HUES6 (cell line): ENCODE results near the gene RSKR.
"Not testable (repeated sequence)": the region's sequence is repeated elsewhere in the genome, so short reads cannot be mapped to it uniquely, and the experiment has no call there.

Experiments
- H3K27ac ChIP-seq: 2 replicates; pipeline ENCODE4 v1.7.0; 2013; ENCODE audit warnings: low read depth, mild to moderate bottlenecking, low read length, inconsistent platforms
- H3K27me3 ChIP-seq: 2 replicates; pipeline ENCODE4 v1.6.1; 2013; ENCODE audit warnings: low read length; ENCODE audit not compliant: control insufficient read depth, insufficient read depth
- H3K36me3 ChIP-seq: 2 replicates; pipeline ENCODE4 v1.6.1; 2013; ENCODE audit warnings: low read length; ENCODE audit not compliant: control insufficient read depth, insufficient read depth
- H3K4me1 ChIP-seq: 2 replicates; pipeline ENCODE4 v1.6.1; 2013; ENCODE audit warnings: low read length; ENCODE audit not compliant: control insufficient read depth, insufficient read depth
- H3K4me3 ChIP-seq: 2 replicates; pipeline ENCODE4 v1.5.1; 2013; ENCODE audit warnings: low read depth, low read length
- H3K9ac ChIP-seq: one replicate; pipeline ENCODE4 v1.6.1; 2013; ENCODE audit warnings: mild to moderate bottlenecking, low read length
- H3K9me3 ChIP-seq: 2 replicates; pipeline ENCODE4 v1.6.1; 2013; ENCODE audit warnings: low read depth, low read length; ENCODE audit not compliant: control insufficient read depth, insufficient read depth

The RSKR gene

DNA sequence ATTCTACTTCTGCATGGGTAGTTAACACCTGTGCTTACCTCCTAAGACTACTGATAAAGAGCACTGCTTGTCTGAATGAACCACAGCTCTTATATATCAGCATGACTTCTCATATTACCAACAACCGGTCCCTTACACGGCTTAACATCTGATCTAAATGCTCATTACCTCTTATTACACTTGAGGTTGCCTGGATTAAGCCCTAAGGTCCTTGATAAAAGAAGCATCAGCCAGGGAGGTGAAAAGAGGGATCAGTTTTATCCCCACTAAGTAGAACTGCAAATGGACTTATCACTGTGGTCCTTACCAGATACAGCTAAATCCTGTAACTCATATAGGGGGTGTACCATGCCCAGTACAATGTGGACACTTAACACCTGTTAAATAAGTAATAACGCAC lies 8.2 kb upstream of the RSKR start:
- no peaks in the 10 kb centered on the region for H3K4me1 ChIP-seq

GRCh38 chr17:28620010-28620409 lies 6.0 kb upstream of the RSKR start:
- no peak overlapping the region for H3K27ac ChIP-seq
- H3K9ac ChIP-seq: no peak overlapping the region
- peaks cover 99% of the 10 kb centered on the region for H3K36me3 ChIP-seq
- H3K27me3 ChIP-seq: no peaks in the 10 kb centered on the region
- no peaks in the 10 kb centered on the region for H3K4me1 ChIP-seq
- H3K4me3 ChIP-seq: no peak overlapping the region
- no peaks in the 10 kb centered on the region for H3K9me3 ChIP-seq

More for the DNA sequence above, 8.2 kb upstream of the RSKR start:
- Histone ChIP-seq H3K27me3 (no peaks in the 10 kb centered on the region), H3K4me3 (no peak overlapping the region), H3K9me3 (no peaks in the 10 kb centered on the region), H3K27ac (no peak overlapping the region), H3K9ac (no peak overlapping the region), H3K36me3 (peaks cover 97% of the 10 kb centered on the region)

DNA sequence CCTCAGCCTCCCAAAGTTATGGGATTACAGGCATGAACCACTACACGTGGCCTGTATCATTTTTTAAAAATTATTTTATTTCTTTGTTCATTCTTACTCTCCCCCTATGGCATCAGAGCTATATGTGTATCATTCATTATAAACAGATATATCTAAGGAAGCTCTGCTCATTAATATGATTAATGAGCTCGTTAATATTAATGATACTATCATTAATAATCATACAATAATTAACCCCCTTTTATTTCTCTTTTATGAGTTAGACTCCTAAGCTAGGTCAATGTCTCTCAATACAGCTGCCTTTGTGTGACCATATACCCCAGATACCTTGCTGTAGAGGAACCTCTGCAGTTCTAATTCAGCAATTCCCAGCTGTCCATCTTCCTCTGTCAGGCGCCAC lies 4.5 kb upstream of the RSKR start:
- H3K27ac ChIP-seq: no peak overlapping the region
- no peaks in the 10 kb centered on the region for H3K9me3 ChIP-seq
- H3K4me1 ChIP-seq: no peaks in the 10 kb centered on the region
- no peak overlapping the region for H3K4me3 ChIP-seq
- no peaks in the 10 kb centered on the region for H3K27me3 ChIP-seq
- peaks cover 98% of the 10 kb centered on the region for H3K36me3 ChIP-seq
- H3K9ac ChIP-seq: no peak overlapping the region

DNA sequence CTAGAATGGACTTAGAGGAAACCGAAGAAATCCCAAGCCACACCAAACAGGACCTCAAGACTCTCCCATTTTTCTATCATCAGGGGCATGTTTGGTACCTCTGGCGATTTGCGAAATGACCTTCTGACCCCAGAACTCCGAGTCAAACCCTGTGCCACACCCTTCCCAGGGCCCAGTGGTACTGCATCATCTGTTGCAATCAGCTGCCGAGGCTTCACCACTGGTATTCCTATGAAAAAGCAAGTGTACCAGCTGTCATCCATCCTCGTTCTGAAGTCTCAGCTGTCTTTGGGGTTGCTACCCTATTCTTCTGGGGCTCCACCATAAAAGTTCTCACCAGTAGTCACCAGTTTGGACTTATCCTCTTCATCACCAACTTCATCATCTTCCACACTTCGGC lies 2.3 kb upstream of the RSKR start:
- Histone ChIP-seq H3K4me3 (no peak overlapping the region), H3K27ac (no peak overlapping the region), H3K9ac (no peak overlapping the region), H3K4me1 (no peaks in the 10 kb centered on the region), H3K27me3 (no peaks in the 10 kb centered on the region), H3K36me3 (peaks cover 97% of the 10 kb centered on the region), H3K9me3 (no peaks in the 10 kb centered on the region)

DNA sequence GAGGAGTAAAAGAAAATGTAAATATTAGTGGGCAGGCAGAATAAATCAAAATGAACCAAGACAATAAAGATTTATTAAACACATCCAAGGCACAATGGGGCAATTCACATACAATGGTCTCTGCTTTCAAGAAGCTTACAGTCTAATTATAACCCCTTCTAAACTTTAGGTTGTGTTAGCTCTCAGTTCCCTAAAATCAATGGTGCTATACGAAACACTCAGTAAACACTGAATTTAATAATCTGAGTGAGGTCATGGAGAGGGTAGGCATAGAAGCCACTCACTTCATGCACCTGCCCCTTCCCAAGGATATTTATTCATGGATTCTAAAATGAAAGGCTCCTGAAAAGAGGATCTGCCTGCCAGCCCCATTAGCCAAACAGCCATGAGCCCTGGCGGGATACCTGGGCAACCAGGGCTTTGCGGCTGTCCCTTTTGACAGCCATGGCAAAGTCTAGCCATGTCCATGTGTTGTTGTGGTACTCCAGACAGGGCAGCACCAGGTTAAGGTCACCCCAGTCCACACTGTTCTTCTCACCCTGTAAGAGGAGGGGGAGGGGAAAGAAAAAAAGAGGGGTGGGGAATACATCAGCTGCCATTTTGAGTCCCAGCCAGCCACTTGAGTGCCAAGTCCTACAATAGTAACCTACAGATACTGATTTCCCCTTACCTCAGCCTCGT lies 1.4 kb upstream of the RSKR start:
- H3K9ac ChIP-seq: no peak overlapping the region
- no peaks in the 10 kb centered on the region for H3K27me3 ChIP-seq
- peaks cover 97% of the 10 kb centered on the region for H3K36me3 ChIP-seq
- no peak overlapping the region for H3K4me3 ChIP-seq
- no peak overlapping the region for H3K27ac ChIP-seq
- no peaks in the 10 kb centered on the region for H3K4me1 ChIP-seq
- H3K9me3 ChIP-seq: no peaks in the 10 kb centered on the region

GRCh38 chr17:28612936-28613872 lies 781 bp downstream of the RSKR start:
- H3K4me1 ChIP-seq: no peaks in the 10 kb centered on the region
- no peaks in the 10 kb centered on the region for H3K9me3 ChIP-seq
- no peak overlapping the region for H3K27ac ChIP-seq
- no peaks in the 10 kb centered on the region for H3K27me3 ChIP-seq
- peaks cover 95% of the 10 kb centered on the region for H3K36me3 ChIP-seq
- H3K4me3 ChIP-seq: no peak overlapping the region
- no peak overlapping the region for H3K9ac ChIP-seq

DNA sequence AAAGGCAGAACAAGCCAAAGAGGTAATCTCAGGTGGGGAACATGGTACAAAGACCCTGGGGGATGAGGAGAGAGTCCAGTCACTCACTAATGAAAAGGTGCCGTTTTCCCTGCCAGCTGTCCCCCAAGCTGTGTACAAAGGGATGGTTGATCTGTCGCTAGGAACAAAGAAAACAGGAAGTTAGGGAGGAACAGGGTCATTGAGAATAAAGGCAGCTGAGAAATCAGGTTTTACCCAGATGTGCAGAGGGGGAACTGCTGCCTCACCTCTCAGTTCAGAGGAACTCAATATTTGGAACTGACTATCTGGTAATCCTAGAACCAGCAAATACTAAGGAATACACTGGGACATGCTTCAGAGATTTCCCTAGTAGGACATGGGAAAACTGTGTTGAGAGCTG lies 1.5 kb downstream of the RSKR start:
- no peaks in the 10 kb centered on the region for H3K9me3 ChIP-seq
- H3K4me3 ChIP-seq: no peak overlapping the region
- H3K27ac ChIP-seq: no peak overlapping the region
- H3K27me3 ChIP-seq: no peaks in the 10 kb centered on the region
- H3K4me1 ChIP-seq: no peaks in the 10 kb centered on the region
- H3K9ac ChIP-seq: no peak overlapping the region
- H3K36me3 ChIP-seq: peaks cover 93% of the 10 kb centered on the region

- H3K27me3 ChIP-seq: no peaks in the 10 kb centered on the region
- no peaks in the 10 kb centered on the region for H3K4me1 ChIP-seq
- H3K36me3 ChIP-seq: peaks cover 83% of the 10 kb centered on the region
- H3K4me3 ChIP-seq: no peak overlapping the region
- H3K27ac ChIP-seq: no peak overlapping the region
- no peak overlapping the region for H3K9ac ChIP-seq
- no peaks in the 10 kb centered on the region for H3K9me3 ChIP-seq
Measured at GRCh38 chr17:28610376-28610775, 3.6 kb downstream of the RSKR start.

DNA sequence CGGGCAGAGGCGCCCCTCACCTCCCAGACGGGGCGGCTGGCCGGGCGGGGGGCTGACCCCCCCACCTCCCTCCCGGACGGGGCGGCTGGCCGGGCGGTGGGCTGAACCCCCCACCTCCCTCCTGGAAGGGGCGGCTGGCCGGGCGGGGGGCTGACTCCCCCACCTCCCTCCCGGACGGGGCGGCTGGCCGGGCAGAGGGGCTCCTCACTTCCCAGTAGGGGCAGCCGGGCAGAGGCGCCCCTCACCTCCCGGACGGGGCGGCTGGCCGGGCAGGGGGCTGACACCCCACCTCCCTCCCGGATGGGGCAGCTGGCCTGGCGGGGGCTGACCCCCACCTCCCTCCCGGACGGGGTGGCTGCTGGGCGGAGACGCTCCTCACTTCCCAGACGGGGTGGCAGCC lies 10.0 kb downstream of the RSKR start:
- not testable (repeated sequence) for H3K9me3 ChIP-seq, H3K27ac ChIP-seq, H3K9ac ChIP-seq

DNA sequence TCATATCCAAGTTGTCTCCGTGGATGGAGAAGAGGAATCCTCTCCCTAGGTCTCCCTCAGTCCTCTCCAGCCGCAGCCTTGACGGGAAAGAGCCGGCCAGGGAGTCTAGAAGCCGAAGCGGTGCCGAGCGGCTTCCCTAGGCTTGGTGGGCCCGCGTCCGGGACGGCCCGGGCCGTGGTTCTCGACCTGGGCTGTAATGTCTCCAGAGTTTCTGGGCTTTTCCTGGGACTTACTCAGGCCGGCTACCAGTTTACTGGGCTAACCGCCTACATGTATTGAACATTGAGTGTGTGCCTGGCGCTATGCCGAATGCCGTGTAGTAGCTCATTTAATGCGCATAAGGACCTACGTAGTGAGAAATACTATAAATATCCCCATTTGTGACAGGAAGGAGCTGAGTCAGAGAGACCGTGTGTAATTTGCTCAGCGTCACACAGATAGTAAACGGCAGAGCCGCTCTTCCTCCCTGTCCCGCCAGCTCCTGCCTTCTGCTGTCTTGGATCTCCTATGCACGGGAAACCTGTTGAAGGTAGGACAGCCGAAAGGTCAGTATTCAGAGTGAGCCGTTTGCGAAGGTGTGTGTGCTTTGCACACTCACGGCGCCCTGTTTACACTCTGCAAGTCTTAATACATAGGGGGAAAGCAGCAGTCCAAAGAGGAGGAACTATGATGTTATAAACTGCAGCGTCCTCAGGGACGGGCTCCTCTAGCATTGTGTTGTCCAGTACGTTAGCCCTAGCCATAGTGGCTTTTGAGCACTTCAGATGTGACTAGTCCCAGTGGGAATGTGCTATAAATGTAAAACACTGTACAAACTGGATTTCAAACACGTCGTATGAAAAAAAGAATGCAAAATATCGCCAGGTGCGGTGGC lies 14.4 kb downstream of the RSKR start:
- Histone ChIP-seq H3K9me3 (no peaks in the 10 kb centered on the region), H3K9ac (peak overlapping the region; percentile 93), H3K4me1 (peaks cover 11% of the 10 kb centered on the region; the same call in 1 of the 2 replicates), H3K36me3 (peaks cover 18% of the 10 kb centered on the region), H3K27ac (no peak overlapping the region; the same call in 1 of the 2 replicates), H3K4me3 (peak overlapping the region; percentile 82), H3K27me3 (no peaks in the 10 kb centered on the region)

More for the DNA sequence above, 10.0 kb downstream of the RSKR start:
- H3K27me3 ChIP-seq, H3K4me3 ChIP-seq, H3K4me1 ChIP-seq: not testable (repeated sequence)
- peaks cover 25% of the 10 kb centered on the region for H3K36me3 ChIP-seq
